Lung (tissue), 12 donors: ENCODE data around the gene OGT. TPM values are rescaled to one million over a fixed set of nuclear protein-coding genes. Genes with fewer than 3 reads are reported as not detected.

Experiments
- ATAC-seq: fragments of 200-7000 bp; cut with Tn5 transposase; one replicate; pipeline ENCODE4 v1.9.1; 2020; ENCODE audit warnings: moderate number of reproducible peaks; ENCODE audit not compliant: insufficient read depth, low FRiP score
- DNase-seq, 3 donors: peaks; one replicate each; pipeline ENCODE4 v3.0.0-alpha.2; 2013 to 2017
- H3K27ac ChIP-seq, 2 donors: one replicate each; pipeline ENCODE4 v1.5.1; 2013; ENCODE audit warnings: mild to moderate bottlenecking in 2 of 2, moderate library complexity in 2 of 2, control low read depth in 1 of 2, inconsistent platforms in 1 of 2, low read depth in 1 of 2, low read length in 1 of 2
- H3K27me3 ChIP-seq, 3 donors: one replicate each; pipeline ENCODE4 v1.5.1; 2013; ENCODE audit warnings: low read length in 2 of 3; ENCODE audit not compliant: control insufficient read depth in 3 of 3, insufficient read depth in 3 of 3
- H3K36me3 ChIP-seq, 4 donors: one replicate each; pipeline ENCODE4 v1.5.1; 2013; ENCODE audit warnings: low read length in 4 of 4, mild to moderate bottlenecking in 1 of 4, moderate library complexity in 1 of 4; ENCODE audit not compliant: control insufficient read depth in 4 of 4, insufficient read depth in 4 of 4
- H3K4me1 ChIP-seq, 5 donors: one replicate each; pipeline ENCODE4 v1.5.1; 2013; ENCODE audit warnings: low read length in 5 of 5, mild to moderate bottlenecking in 2 of 5, moderate library complexity in 1 of 5; ENCODE audit not compliant: control insufficient read depth in 5 of 5, insufficient read depth in 5 of 5
- H3K4me3 ChIP-seq: one replicate; pipeline ENCODE4 v1.5.1; 2013; ENCODE audit warnings: mild to moderate bottlenecking, control low read depth, moderate library complexity
- H3K9ac ChIP-seq, 2 donors: one replicate each; pipeline ENCODE4 v1.5.1; 2013; ENCODE audit warnings: low read length in 2 of 2, control low read depth in 1 of 2; ENCODE audit not compliant: insufficient read depth in 1 of 2
- H3K9me3 ChIP-seq, 4 donors: one replicate each; pipeline ENCODE4 v1.5.1; 2013; ENCODE audit warnings: low read length in 3 of 4, mild to moderate bottlenecking in 1 of 4, moderate library complexity in 1 of 4; ENCODE audit not compliant: control insufficient read depth in 4 of 4, insufficient read depth in 3 of 4
- CTCF ChIP-seq: IDR thresholded peaks from 2 replicates; pipeline ENCODE4 v1.5.1; 2012; ENCODE audit warnings: mild to moderate bottlenecking; ENCODE audit errors: control extremely low read depth, extremely low read depth
- WGBS, 2 donors: extraction: QIAGEN DNeasy Blood & Tissue Kit; methylation state at CpG; one replicate each; pipeline ENCODE4 v1.1.7; 2013; 5-methylcytosine and 5-hydroxymethylcytosine counted together
- polyA plus RNA-seq, 2 donors: library from polyadenylated mRNA; stranded (reverse); fragments of 200-250 nt; gene quantifications; one replicate each; pipeline ENCODE4 v1.2.1, GENCODE V29; 2013
- total RNA-seq, 2 donors: library from RNA; depleted of rRNA in 1 of 2; stranded (reverse); fragments of >200 nt in 1 of 2; gene quantifications; one replicate each; pipeline ENCODE4 v1.2.1, GENCODE V29; 2014 to 2021
- donor health status: control.
- donor health status: control.
- donor health status: Bipolar disorder and iron deficiency.
- donor health status: healthy.
- donor health status: DM: yes; HTN: yes; CAD: no.

OGT gene
- total and polyA plus RNA-seq, 4 donors, result 32.3 to 385 (median 72.8) TPM

GRCh38 chrX:71612256-71612655, 79.4 kb downstream of the OGT start:
- DNase-seq, result no peak

GRCh38 chrX:71615056-71615455, 82.2 kb downstream of the OGT start:
- no peak for TF ChIP-seq CTCF
- Histone ChIP-seq H3K9ac (no peak overlapping the region), H3K27me3 (peaks cover 0 to 4% (median 0%) of the 10 kb centered on the region in 3 donors), H3K36me3 (peaks cover 0 to 18% (median 7%) of the 10 kb centered on the region in 4 donors), H3K9me3 (peaks cover 0 to 4% (median 0%) of the 10 kb centered on the region in 4 donors), H3K27ac (no peak overlapping the region), H3K4me1 (peaks cover 0 to 2% (median 0%) of the 10 kb centered on the region in 5 donors), H3K4me3 (no peak overlapping the region)
- WGBS, 2 donors, result 91 to 96% methylated on average over 4 of the region's 4 CpGs
- ATAC-seq (no peak), DNase-seq (no peak)

More at GRCh38 chrX:71612256-71612655, 79.4 kb downstream of the OGT start:
- no peak overlapping the region for H3K4me3 ChIP-seq
- no peaks in the 10 kb centered on the region for H3K4me1 ChIP-seq
- ATAC-seq, result no peak
- WGBS, 2 donors, result 73 to 93% methylated on average over 8 of the region's 8 CpGs
- peaks cover 0 to 27% (median 12%) of the 10 kb centered on the region in 4 donors for H3K36me3 ChIP-seq
- no peak overlapping the region for H3K27ac ChIP-seq
- H3K9ac ChIP-seq, result no peak overlapping the region
- TF ChIP-seq CTCF, result no peak
- H3K9me3 ChIP-seq, result peaks cover 0 to 4% (median 0%) of the 10 kb centered on the region in 4 donors
- peaks cover 0 to 4% (median 0%) of the 10 kb centered on the region in 3 donors for H3K27me3 ChIP-seq

GRCh38 chrX:71615954-71616353, 83.0 kb downstream of the OGT start:
- H3K27me3 ChIP-seq, result peaks cover 0 to 2% (median 0%) of the 10 kb centered on the region in 3 donors
- no peak for TF ChIP-seq CTCF
- DNase-seq (no peak), ATAC-seq (no peak)
- no peak overlapping the region for H3K27ac ChIP-seq
- H3K36me3 ChIP-seq, result peaks cover 0 to 13% (median 5%) of the 10 kb centered on the region in 4 donors
- 86 to 94% methylated on average over 4 to 10 of the region's 10 CpGs for WGBS, 2 donors
- peaks cover 0 to 4% (median 0%) of the 10 kb centered on the region in 4 donors for H3K9me3 ChIP-seq
- no peak overlapping the region for H3K4me3 ChIP-seq
- peaks cover 0 to 2% (median 0%) of the 10 kb centered on the region in 5 donors for H3K4me1 ChIP-seq
- no peak overlapping the region for H3K9ac ChIP-seq
